Measurements from ENCODE around the gene ROBO1.

ROBO1 gene

GRCh38 chr3:79249701-79250100 is 518.1 kb downstream of the ROBO1 start:
- no peak for TF ChIP-seq CTCF (conservative IDR thresholded peaks at IDR 0.05; ENCODE audit: low read depth)
- ChIA-PET POLR2A (ENCODE audit: low non-redundant PET) (no interaction called here), CTCF (no interaction called here)
- H3K27ac ChIP-seq, result no peak overlapping the region
- no peak for DNase-seq (ENCODE audit: low spot score)

GRCh38 chr3:79247725-79248043 is 520.1 kb downstream of the ROBO1 start:
- no peak overlapping the region for H3K27ac ChIP-seq
- TF ChIP-seq CTCF (conservative IDR thresholded peaks at IDR 0.05; ENCODE audit: low read depth), result no peak
- no peak for DNase-seq (ENCODE audit: low spot score)
- POLR2A ChIA-PET (ENCODE audit: low non-redundant PET), result no interaction called here
- CTCF ChIA-PET, result no interaction called here

GRCh38 chr3:79246875-79247724 is 520.7 kb downstream of the ROBO1 start:
- DNase-seq (ENCODE audit: low spot score), result no peak
- CTCF ChIA-PET, result no interaction called here
- TF ChIP-seq CTCF (conservative IDR thresholded peaks at IDR 0.05; ENCODE audit: low read depth), result no peak
- H3K27ac ChIP-seq, result no peak overlapping the region
- POLR2A ChIA-PET (ENCODE audit: low non-redundant PET), result no interaction called here

GRCh38 chr3:79245284-79246138 is 522.3 kb downstream of the ROBO1 start:
- no peak overlapping the region for H3K27ac ChIP-seq
- DNase-seq (ENCODE audit: low spot score), result no peak
- ChIA-PET CTCF (no interaction called here), POLR2A (ENCODE audit: low non-redundant PET) (no interaction called here)
- TF ChIP-seq CTCF (conservative IDR thresholded peaks at IDR 0.05; ENCODE audit: low read depth), result no peak

GRCh38 chr3:79236496-79236895 is 531.3 kb downstream of the ROBO1 start:
- ChIA-PET POLR2A (ENCODE audit: low non-redundant PET) (no interaction called here), CTCF (no interaction called here)
- no peak overlapping the region for H3K27ac ChIP-seq
- TF ChIP-seq CTCF (conservative IDR thresholded peaks at IDR 0.05; ENCODE audit: low read depth), result no peak
- no peak for DNase-seq (ENCODE audit: low spot score)

- no peak for DNase-seq (ENCODE audit: low spot score)
- no peak overlapping the region for H3K27ac ChIP-seq
- ChIA-PET CTCF (no interaction called here), POLR2A (ENCODE audit: low non-redundant PET) (no interaction called here)
- TF ChIP-seq CTCF (conservative IDR thresholded peaks at IDR 0.05; ENCODE audit: low read depth), result no peak
Observed at GRCh38 chr3:79233431-79234060, 534.3 kb downstream of the ROBO1 start.

All from RWPE1 (cell line).